ENCODE data around the gene TMEM231.

DNA sequence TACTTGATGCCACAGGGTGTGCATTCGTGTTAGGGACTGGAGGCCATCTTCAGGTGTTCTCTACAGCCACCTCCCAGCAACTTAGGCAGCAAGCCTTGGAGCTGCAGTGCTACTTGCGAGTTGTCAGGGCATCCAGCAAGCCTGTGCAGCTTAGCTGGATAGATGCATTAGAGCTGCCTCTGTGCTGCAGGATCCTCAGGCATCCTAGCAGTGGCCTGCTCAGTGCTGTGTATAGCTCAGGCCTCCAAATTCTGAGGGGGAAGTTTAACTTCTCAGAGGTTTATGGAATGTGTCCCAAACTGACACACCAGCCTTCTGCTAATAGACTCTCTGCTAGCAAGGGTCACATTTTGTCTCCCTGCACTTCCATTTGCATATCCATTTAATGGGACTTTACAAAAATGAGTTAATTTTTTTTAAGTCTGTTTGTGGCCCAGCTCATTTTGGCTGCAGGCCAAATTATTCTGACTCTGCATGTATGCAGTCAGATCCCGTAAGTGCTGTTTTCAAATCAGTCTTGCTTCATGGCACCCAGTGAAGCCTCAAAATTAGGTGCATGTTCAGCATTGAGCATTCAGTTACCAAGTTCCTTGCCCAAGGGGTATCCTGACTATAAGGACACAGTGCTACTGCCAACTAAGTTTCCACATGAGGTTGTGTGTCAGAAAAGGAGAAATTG lies 17.0 kb upstream of the TMEM231 start:
- TF ChIP-seq POLR2AphosphoS5 (IDR thresholded peaks at IDR 0.05; ENCODE audit: insufficient read depth, low read depth, low read length) (no peak), EZH2 (IDR thresholded peaks at IDR 0.05; ENCODE audit: borderline replicate concordance, low read depth, low read length, severe bottlenecking) (no peak), POLR2A (IDR thresholded peaks at IDR 0.05; ENCODE audit: low read depth, low read length) (no peak)
- TF ChIP-seq, protein P1, sequence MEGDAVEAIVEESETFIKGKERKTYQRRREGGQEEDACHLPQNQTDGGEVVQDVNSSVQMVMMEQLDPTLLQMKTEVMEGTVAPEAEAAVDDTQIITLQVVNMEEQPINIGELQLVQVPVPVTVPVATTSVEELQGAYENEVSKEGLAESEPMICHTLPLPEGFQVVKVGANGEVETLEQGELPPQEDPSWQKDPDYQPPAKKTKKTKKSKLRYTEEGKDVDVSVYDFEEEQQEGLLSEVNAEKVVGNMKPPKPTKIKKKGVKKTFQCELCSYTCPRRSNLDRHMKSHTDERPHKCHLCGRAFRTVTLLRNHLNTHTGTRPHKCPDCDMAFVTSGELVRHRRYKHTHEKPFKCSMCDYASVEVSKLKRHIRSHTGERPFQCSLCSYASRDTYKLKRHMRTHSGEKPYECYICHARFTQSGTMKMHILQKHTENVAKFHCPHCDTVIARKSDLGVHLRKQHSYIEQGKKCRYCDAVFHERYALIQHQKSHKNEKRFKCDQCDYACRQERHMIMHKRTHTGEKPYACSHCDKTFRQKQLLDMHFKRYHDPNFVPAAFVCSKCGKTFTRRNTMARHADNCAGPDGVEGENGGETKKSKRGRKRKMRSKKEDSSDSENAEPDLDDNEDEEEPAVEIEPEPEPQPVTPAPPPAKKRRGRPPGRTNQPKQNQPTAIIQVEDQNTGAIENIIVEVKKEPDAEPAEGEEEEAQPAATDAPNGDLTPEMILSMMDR (IDR thresholded peaks at IDR 0.05; ENCODE audit: extremely low read depth in 1 of 2, insufficient read depth in 1 of 2, low read depth in 1 of 2, low read length in 2 of 2) = no peak
- TF ChIP-seq, protein P2, sequence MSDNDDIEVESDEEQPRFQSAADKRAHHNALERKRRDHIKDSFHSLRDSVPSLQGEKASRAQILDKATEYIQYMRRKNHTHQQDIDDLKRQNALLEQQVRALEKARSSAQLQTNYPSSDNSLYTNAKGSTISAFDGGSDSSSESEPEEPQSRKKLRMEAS (IDR thresholded peaks at IDR 0.05; ENCODE audit: insufficient read depth, insufficient read length) = no peak
